Measurements from ENCODE around the gene ADGRG3. TPM values are rescaled to one million over a fixed set of nuclear protein-coding genes. Genes with fewer than 3 reads are reported as not detected.

The ADGRG3 gene
- total and polyA plus RNA-seq, 2 donors (not counting 1 experiment from before 2014, with no cell fraction given), result not detected

DNA sequence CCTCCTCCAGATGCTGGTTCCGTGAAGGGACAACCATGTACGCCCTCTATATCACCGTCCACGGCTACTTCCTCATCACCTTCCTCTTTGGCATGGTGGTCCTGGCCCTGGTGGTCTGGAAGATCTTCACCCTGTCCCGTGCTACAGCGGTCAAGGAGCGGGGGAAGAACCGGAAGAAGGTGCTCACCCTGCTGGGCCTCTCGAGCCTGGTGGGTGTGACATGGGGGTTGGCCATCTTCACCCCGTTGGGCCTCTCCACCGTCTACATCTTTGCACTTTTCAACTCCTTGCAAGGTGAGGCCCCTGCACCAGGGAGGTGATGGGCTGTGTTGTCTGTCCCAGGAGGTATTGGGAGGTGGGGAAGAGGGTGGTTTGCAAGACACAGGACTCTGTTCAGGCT, 17.5 kb downstream of the ADGRG3 start:
- 96% methylated on average over 4 of the region's 11 CpGs for WGBS (ENCODE audit: insufficient coverage)
- H4K20me1 ChIP-seq (ENCODE audit: control insufficient read depth, insufficient read depth, low read length, poor library complexity, severe bottlenecking), result no peaks in the 10 kb centered on the region
- CTCF ChIA-PET, result no interaction called here

DNA sequence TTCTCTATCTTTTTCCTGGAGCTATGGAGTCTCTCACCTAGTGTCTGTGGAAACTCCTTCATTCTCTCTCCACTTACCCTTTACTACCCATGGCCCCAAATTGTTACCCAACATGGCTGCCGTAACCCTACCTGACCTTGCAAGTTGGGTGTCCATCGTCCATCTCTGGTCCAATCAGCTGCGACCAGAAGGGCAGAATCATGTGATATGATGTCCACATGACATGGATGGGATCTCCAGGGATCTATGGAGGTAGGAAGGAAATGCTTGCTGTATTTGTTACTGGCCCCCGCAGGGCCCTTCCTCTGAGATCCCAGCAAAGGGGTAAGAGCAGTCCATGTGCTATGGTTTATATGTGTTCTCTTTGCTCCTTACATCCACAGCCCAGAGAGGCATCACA, 18.5 kb downstream of the ADGRG3 start:
- no peaks in the 10 kb centered on the region for H3K9me3 Mint-ChIP-seq (ENCODE audit: insufficient read depth)
- Histone ChIP-seq H3K4me3 (ENCODE audit: control extremely low read depth in 1 of 5, extremely low read depth in 1 of 5, insufficient read depth in 1 of 5, low read depth in 2 of 5, low read length in 4 of 5) (no peak overlapping the region), H2AFZ (ENCODE audit: insufficient read depth, low read depth, low read length, poor library complexity, severe bottlenecking) (no peak overlapping the region), H3K27ac (ENCODE audit: low read length in 2 of 2) (no peak overlapping the region), H3K36me3 (replicated peaks in 1 of 2; ENCODE audit: control extremely low read depth in 1 of 2, control insufficient read depth in 1 of 2, extremely low read depth in 1 of 2, insufficient read depth in 2 of 2, low read length in 1 of 2) (no peaks in the 10 kb centered on the region), H3K4me2 (replicated peaks; ENCODE audit: low read depth, low read length, poor library complexity, severe bottlenecking) (no peak overlapping the region), H3K79me2 (ENCODE audit: control insufficient read depth, insufficient read depth, low read length) (no peaks in the 10 kb centered on the region), H3K27me3 (replicated peaks in 1 of 4; ENCODE audit: control extremely low read depth in 1 of 4, control insufficient read depth in 3 of 4, insufficient read depth in 4 of 4, low read length in 3 of 4) (no peaks in the 10 kb centered on the region), H3K9me3 (ENCODE audit: control extremely low read depth in 1 of 3, control insufficient read depth in 2 of 3, insufficient read depth in 1 of 3, low read length in 2 of 3) (no peaks in the 10 kb centered on the region), H3K9ac (ENCODE audit: low read length) (no peak overlapping the region), H3K4me1 (ENCODE audit: control insufficient read depth in 2 of 2, insufficient read depth in 2 of 2, low read length in 2 of 2) (peaks cover 24 to 26% of the 10 kb centered on the region in 2 donors), H4K20me1 (ENCODE audit: control insufficient read depth, insufficient read depth, low read length, poor library complexity, severe bottlenecking) (no peaks in the 10 kb centered on the region)
- no peak overlapping the region for H3K27ac Mint-ChIP-seq
- peaks cover 18% of the 10 kb centered on the region for H3K4me1 Mint-ChIP-seq
- DNase-seq, result no peak
- H3K27me3 Mint-ChIP-seq, result peaks cover 3% of the 10 kb centered on the region
- POLR2A ChIA-PET, result interaction anchor here (0.6 kb wide), 1 partner anchor 31 kb away, joined by 10 read pairs; no protein-coding TSS in a partner anchor
- ATAC-seq (ENCODE audit: low read depth), result no peak
- no peak for TF ChIP-seq EZH2 (IDR thresholded peaks at IDR 0.05; ENCODE audit: borderline replicate concordance, insufficient read depth, low read depth, low read length, poor library complexity, severe bottlenecking)
- TF ChIP-seq, protein P1, sequence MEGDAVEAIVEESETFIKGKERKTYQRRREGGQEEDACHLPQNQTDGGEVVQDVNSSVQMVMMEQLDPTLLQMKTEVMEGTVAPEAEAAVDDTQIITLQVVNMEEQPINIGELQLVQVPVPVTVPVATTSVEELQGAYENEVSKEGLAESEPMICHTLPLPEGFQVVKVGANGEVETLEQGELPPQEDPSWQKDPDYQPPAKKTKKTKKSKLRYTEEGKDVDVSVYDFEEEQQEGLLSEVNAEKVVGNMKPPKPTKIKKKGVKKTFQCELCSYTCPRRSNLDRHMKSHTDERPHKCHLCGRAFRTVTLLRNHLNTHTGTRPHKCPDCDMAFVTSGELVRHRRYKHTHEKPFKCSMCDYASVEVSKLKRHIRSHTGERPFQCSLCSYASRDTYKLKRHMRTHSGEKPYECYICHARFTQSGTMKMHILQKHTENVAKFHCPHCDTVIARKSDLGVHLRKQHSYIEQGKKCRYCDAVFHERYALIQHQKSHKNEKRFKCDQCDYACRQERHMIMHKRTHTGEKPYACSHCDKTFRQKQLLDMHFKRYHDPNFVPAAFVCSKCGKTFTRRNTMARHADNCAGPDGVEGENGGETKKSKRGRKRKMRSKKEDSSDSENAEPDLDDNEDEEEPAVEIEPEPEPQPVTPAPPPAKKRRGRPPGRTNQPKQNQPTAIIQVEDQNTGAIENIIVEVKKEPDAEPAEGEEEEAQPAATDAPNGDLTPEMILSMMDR (IDR thresholded peaks at IDR 0.05), result no peak
- CTCF ChIA-PET, result no interaction called here
- 81% methylated on average over 3 of the region's 4 CpGs for WGBS (ENCODE audit: insufficient coverage)
- H3K4me3 Mint-ChIP-seq, result no peak overlapping the region
- intact Hi-C loops (cut with micrococcal nuclease), result no loop called here

More for the DNA sequence above, 17.5 kb downstream of the ADGRG3 start:
- intact Hi-C loops (cut with micrococcal nuclease), result no loop called here
- Mint-ChIP-seq H3K27ac (no peak overlapping the region), H3K4me3 (no peak overlapping the region), H3K27me3 (peaks cover 3% of the 10 kb centered on the region), H3K9me3 (ENCODE audit: insufficient read depth) (no peaks in the 10 kb centered on the region), H3K4me1 (peaks cover 16% of the 10 kb centered on the region)
- no peak for ATAC-seq (ENCODE audit: low read depth)
- H3K9me3 ChIP-seq (ENCODE audit: control extremely low read depth in 1 of 3, control insufficient read depth in 2 of 3, insufficient read depth in 1 of 3, low read length in 2 of 3), result no peaks in the 10 kb centered on the region
- no peak overlapping the region for H2AFZ ChIP-seq (ENCODE audit: insufficient read depth, low read depth, low read length, poor library complexity, severe bottlenecking)
- H3K27me3 ChIP-seq (replicated peaks in 1 of 4; ENCODE audit: control extremely low read depth in 1 of 4, control insufficient read depth in 3 of 4, insufficient read depth in 4 of 4, low read length in 3 of 4), result no peaks in the 10 kb centered on the region
- H3K4me3 ChIP-seq (ENCODE audit: control extremely low read depth in 1 of 5, extremely low read depth in 1 of 5, insufficient read depth in 1 of 5, low read depth in 2 of 5, low read length in 4 of 5), result no peak overlapping the region
- no peak overlapping the region for H3K4me2 ChIP-seq (replicated peaks; ENCODE audit: low read depth, low read length, poor library complexity, severe bottlenecking)
- no peak overlapping the region for H3K9ac ChIP-seq (ENCODE audit: low read length)
- TF ChIP-seq EZH2 (IDR thresholded peaks at IDR 0.05; ENCODE audit: borderline replicate concordance, insufficient read depth, low read depth, low read length, poor library complexity, severe bottlenecking), result no peak
- TF ChIP-seq, protein P1 (IDR thresholded peaks at IDR 0.05), result no peak
- H3K4me1 ChIP-seq (ENCODE audit: control insufficient read depth in 2 of 2, insufficient read depth in 2 of 2, low read length in 2 of 2), result peaks cover 16 to 17% of the 10 kb centered on the region in 2 donors
- no peak for DNase-seq
- no peaks in the 10 kb centered on the region for H3K36me3 ChIP-seq (replicated peaks in 1 of 2; ENCODE audit: control extremely low read depth in 1 of 2, control insufficient read depth in 1 of 2, extremely low read depth in 1 of 2, insufficient read depth in 2 of 2, low read length in 1 of 2)
- H3K27ac ChIP-seq (ENCODE audit: low read length in 2 of 2), result no peak overlapping the region
- H3K79me2 ChIP-seq (ENCODE audit: control insufficient read depth, insufficient read depth, low read length), result no peaks in the 10 kb centered on the region
- POLR2A ChIA-PET, result no interaction called here
